Fibroblast of pulmonary artery (primary cell): ENCODE measurements around the gene GJC2.

ENCODE experiments used
- DNase-seq: peaks from one replicate; pipeline ENCODE4 v3.0.0-alpha.2; 2010; ENCODE audit warnings: low read depth
- H3K4me3 ChIP-seq: replicated peaks from 2 replicates; pipeline ENCODE4 v1.5.1; 2011; ENCODE audit warnings: low read depth, mild to moderate bottlenecking, control low read depth, low read length, moderate library complexity
- TF ChIP-seq, protein P1 (sequence below): IDR thresholded peaks from 2 replicates; pipeline ENCODE4 v1.5.1; 2011; ENCODE audit warnings: mild to moderate bottlenecking, control low read depth, low read length, inconsistent platforms; ENCODE audit errors: missing control alignments

Gene GJC2

DNA sequence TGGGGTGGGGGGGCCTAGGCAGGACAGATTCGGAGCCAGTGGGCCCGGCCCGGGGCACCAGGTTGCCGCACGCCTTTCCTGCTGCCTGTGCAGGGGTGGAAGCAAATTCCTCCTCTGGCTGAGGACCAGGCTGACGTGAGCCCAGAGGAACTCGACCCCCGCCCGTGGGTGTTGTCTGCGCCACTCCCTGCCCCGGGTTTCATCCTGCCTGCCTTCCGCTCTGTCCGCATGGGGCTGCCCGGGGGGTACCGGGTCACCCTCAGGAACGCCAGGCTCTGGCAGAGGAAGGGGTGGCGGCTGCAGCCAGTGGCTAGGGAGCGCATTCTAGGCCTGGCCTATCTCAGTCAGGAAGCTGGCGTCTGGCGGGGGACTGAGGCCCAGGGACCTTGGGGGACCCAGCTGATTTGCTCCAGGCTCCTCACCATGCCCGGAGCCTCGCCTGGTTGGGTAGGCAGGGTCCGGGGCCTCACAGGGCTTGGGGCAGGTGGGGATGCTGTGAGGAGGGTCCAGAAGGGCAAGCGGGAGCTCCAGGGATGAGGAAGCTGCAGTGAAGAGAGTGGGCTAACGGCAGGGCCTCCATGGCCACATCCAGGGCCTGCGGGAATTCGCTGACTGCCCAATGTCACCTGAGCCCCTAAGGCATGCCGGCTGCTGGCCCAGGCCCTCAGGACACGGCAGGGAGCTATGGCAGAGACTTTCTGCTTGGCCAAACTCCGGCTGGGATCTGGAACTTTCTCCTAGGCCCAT, 13.4 kb downstream of the GJC2 start:
- H3K4me3 ChIP-seq = no peak overlapping the region
- peak; percentile 60 for DNase-seq
- TF ChIP-seq, protein P1, sequence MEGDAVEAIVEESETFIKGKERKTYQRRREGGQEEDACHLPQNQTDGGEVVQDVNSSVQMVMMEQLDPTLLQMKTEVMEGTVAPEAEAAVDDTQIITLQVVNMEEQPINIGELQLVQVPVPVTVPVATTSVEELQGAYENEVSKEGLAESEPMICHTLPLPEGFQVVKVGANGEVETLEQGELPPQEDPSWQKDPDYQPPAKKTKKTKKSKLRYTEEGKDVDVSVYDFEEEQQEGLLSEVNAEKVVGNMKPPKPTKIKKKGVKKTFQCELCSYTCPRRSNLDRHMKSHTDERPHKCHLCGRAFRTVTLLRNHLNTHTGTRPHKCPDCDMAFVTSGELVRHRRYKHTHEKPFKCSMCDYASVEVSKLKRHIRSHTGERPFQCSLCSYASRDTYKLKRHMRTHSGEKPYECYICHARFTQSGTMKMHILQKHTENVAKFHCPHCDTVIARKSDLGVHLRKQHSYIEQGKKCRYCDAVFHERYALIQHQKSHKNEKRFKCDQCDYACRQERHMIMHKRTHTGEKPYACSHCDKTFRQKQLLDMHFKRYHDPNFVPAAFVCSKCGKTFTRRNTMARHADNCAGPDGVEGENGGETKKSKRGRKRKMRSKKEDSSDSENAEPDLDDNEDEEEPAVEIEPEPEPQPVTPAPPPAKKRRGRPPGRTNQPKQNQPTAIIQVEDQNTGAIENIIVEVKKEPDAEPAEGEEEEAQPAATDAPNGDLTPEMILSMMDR = no peak

DNA sequence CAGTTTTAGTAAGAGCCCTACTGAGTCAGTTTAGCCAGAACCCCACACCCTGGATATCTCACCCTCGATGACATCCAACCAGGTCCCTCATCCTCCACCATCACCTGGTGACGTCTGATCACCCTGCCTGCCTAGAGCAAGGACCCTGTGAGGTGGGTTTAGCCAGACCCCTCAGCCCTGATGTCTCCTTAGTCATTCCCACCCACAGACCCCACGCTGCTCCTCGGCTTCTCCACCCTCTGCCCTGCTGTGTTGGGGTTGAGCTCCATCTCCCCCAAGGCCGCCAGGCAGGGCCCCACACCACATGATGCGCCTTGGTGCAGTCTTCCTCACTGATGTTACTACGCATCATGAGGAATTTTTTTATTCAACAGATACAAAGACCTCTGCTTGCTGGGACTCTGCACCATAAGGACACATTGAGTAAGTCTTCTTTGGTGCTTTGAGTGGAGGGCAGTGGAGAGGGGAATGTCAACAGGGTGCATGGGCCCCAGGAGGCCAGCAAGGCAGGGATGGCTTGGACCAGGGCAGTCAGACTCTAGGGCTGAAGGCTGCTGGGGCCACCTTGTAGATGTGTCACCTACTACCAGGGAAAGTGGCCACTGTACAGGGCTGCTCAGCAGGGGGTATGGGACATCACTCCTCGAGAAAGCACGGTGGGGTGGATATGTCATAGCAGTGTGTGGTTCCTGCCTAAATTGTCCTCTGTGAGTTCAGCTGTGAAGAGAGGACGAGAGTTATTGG, 14.2 kb downstream of the GJC2 start:
- no peak overlapping the region for H3K4me3 ChIP-seq
- TF ChIP-seq, protein P1 = no peak
- no peak for DNase-seq

DNA sequence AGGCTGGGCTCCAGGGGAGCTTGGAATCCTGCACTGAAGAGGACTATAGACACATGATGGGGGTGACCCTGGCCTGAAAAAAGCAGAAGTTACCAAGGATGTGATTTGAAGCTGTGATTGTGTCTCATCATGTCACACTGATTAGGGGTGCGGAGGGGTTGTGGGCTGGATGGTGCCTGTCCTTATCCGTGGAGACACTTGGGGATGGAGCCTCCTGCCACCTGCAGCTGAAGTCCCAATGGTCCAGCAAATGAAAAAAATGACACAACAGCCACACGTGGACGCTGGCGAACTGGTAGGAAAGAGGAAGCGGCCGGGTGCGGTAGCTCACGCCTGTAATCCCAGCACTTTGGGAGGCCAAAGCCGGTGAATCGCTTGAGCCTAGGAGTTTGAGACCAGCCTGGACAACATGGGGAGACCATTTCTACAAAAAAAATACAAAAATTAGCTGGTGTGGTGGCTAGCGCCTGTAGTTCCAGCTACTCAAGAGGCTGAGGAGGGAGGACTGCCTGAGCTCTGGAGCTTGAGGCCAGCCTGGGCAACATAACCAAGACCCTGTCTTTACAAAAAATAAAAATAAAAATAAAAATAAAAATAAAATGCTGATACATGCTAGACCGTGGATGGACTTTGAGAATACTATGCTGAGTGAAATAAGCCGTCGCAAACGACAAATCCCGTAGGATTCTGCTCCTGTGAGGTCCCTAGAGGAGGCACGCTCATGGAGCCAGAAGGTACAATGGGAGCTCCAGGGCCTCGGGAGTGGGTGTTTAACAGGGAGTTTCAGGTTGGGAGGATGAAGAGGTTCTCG, 15.0 kb downstream of the GJC2 start:
- peak overlapping the region; percentile 42 for H3K4me3 ChIP-seq
- TF ChIP-seq, protein P1 = no peak
- no peak for DNase-seq

DNA sequence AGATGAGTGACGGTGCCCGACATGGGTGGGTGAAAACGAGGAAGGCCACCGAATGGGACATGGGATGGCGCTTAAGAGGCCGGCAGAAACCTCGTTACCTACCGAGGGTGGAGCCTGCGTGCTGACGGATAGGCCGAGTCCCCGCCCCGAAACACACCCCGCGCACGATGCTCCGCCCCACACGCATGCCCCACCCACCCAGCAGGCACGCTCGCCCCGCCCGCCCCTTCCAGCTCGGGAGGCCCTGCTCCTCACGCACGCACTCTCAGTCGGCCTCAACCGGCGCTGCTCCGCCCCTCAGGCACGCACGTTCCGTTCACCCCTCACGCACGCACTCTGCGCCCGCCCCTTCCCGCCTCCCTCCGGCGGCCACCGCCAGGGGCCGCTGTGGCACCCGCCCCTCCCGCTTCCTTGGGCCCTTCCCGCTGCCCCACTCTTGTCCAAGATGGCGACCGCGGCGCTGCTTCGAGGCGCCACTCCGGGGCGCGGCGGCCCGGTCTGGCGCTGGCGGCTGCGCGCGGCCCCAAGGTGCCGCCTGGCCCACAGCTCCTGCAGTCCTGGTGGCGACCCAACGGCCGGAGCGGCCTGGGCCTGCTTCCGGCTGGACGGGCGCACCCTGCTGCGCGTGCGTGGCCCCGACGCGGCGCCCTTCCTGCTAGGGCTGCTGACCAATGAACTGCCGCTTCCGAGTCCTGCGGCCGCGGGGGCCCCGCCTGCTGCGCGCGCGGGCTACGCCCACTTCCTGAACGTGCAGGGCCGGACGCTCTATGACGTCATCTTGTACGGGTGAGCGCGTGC, 15.8 kb downstream of the GJC2 start, which contains the start of gene IBA57:
IBA57 (plus strand) TSS at position 433 of the 798 bp plus-strand sequence; CDS start at position 446, 13 bp downstream.
- TF ChIP-seq, protein P1 = peak; percentile 61
- H3K4me3 ChIP-seq = peak within 1 kb of the TSS; percentile 76
- DNase-seq = peak; percentile 99

DNA sequence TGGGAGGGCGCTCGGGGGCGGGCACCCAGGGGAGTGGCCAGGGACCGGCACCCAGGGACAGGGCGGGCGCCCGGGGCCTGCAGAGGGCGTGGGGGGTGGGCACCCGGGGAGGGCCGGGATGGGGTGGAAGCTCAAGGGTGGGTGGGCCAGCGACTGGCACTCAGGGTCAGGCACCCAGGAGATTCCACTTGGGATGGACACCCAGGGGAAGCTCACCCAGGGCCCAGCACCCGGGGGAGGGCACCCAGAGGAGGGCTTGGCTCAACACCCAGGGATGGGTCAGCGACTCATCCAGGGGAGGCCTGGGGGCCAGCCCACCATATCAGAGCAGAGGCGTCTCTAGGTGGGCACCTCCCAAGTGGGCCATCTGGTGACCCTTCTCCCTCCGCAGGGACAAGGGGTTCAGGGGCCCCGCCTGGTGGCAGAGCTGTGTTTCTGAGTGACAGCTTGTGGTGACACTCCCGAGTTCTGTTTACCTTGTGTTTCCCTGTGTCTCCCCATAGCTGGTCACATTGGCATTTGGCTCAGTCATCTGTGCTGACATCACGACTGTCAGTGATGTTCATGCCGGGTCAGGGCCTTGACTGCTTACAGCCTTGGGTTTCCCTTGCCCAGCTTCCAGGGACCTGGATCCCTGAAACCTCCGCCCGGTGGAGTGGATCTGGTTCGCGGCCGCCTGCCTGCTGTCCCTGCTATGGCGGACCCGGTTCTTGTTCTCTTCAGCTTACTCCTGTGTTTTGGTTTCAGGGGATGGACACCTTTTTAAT, 16.6 kb downstream of the GJC2 start:
- DNase-seq = peak; percentile 64
- TF ChIP-seq, protein P1 = peak; percentile 21
- H3K4me3 ChIP-seq = peak overlapping the region; percentile 76
